ENCODE data around the gene NOCT. TPM values are rescaled to one million over a fixed set of nuclear protein-coding genes. Genes with fewer than 3 reads are reported as not detected.
"Not testable (repeated sequence)": the region's sequence is repeated elsewhere in the genome, so short reads cannot be mapped to it uniquely, and the experiment has no call there.

NOCT gene
- total and polyA plus RNA-seq, 2 of the 8 experiments (the other 6 are each of a cell fraction or from before 2014, with no cell fraction given), result 10.4 to 45.5 TPM

GRCh38 chr4:139003668-139004067 is 11.9 kb upstream of the NOCT start:
- not testable (repeated sequence) for H3K79me2 ChIP-seq (ENCODE audit: control insufficient read depth in 1 of 2, insufficient read depth in 2 of 2, low read length in 2 of 2); FAIRE-seq; H2BK120ac ChIP-seq (replicated peaks; ENCODE audit: low read depth, low read length)

More at GRCh38 chr4:139003668-139004067, 11.9 kb upstream of the NOCT start:
- ChIA-PET CTCF (ENCODE audit: partially characterized antibody) (interaction anchor here (0.6 kb wide), 1 partner anchor 16 kb away, joined by 3 read pairs; no protein-coding TSS in a partner anchor), POLR2A (ENCODE audit: partially characterized antibody) (interaction anchor here (0.9 kb wide), 1 partner anchor 11 kb away, joined by 5 read pairs; the partner anchor contains the start of gene NOCT)
- H4K91ac ChIP-seq (replicated peaks; ENCODE audit: insufficient read length, low read length); H2BK5ac ChIP-seq (ENCODE audit: low read depth, low read length); H3K23ac ChIP-seq (ENCODE audit: insufficient read length); H2BK15ac ChIP-seq (ENCODE audit: low read length); H2AFZ ChIP-seq (ENCODE audit: low read length); H2AK5ac ChIP-seq (ENCODE audit: low read depth, low read length); H4K5ac ChIP-seq (ENCODE audit: insufficient read length, low read depth, low read length); H3K27me3 ChIP-seq (replicated peaks in 1 of 4; ENCODE audit: control insufficient read depth in 3 of 4, extremely low read depth in 1 of 4, insufficient read depth in 3 of 4, low read length in 3 of 4); H3K4ac ChIP-seq (replicated peaks; ENCODE audit: insufficient read length, low read depth, low read length); H3K18ac ChIP-seq (ENCODE audit: extremely low read depth, low read length); H3K56ac ChIP-seq (replicated peaks; ENCODE audit: insufficient read length, low read depth, low read length); H3K9ac ChIP-seq (replicated peaks in 1 of 4; ENCODE audit: extremely low read depth in 1 of 4, low read depth in 3 of 4, low read length in 3 of 4); H3K9me3 ChIP-seq (ENCODE audit: insufficient read depth in 2 of 2, low read depth in 1 of 2, low read length in 1 of 2); H4K20me1 ChIP-seq (replicated peaks in 1 of 2; ENCODE audit: control insufficient read depth in 1 of 2, insufficient read depth in 2 of 2, low read length in 2 of 2); H3K27ac ChIP-seq (ENCODE audit: low read depth, low read length); H3K4me2 ChIP-seq (ENCODE audit: insufficient read depth in 1 of 2, low read depth in 2 of 2, low read length in 2 of 2); H4K8ac ChIP-seq (ENCODE audit: extremely low read depth, insufficient read depth, low read length); H3K36me3 ChIP-seq (ENCODE audit: control insufficient read depth in 2 of 4, insufficient read depth in 4 of 4, low read length in 3 of 4); H3K4me3 ChIP-seq (ENCODE audit: extremely low read depth in 1 of 4, insufficient read depth in 2 of 4, low read depth in 3 of 4, low read length in 4 of 4); DNase-seq (ENCODE audit: low read depth in 1 of 2, low spot score in 2 of 2); H3K23me2 ChIP-seq (ENCODE audit: low read depth, low read length); H2BK20ac ChIP-seq (ENCODE audit: low read length); H2BK12ac ChIP-seq (ENCODE audit: low read depth, low read length); H3K14ac ChIP-seq (ENCODE audit: insufficient read length); H3K4me1 ChIP-seq (replicated peaks in 1 of 4; ENCODE audit: control insufficient read depth in 3 of 4, insufficient read depth in 4 of 4, low read length in 3 of 4); H3K79me1 ChIP-seq (ENCODE audit: low read depth, low read length): not testable (repeated sequence)
- 97% methylated on average over 4 of the region's 4 CpGs; no CpG with 5 or more reads in 1 of the 2 experiments for WGBS, 2 experiments (ENCODE audit: extremely low coverage in 1 of 2, insufficient coverage in 1 of 2, insufficient read length in 1 of 2, insufficient replicate concordance in 2 of 2, low coverage in 1 of 2, low lambda C conversion rate in 2 of 2, missing lambda C conversion rate in 1 of 2)

All from H1 (cell line).